Ammon's horn (tissue), 1 donor: ENCODE results near the gene CYP19A1.

Experiments
- DNase-seq: peaks from one replicate; pipeline ENCODE4 v3.0.0-alpha.2; 2016; ENCODE audit warnings: low spot score

Gene CYP19A1

DNA sequence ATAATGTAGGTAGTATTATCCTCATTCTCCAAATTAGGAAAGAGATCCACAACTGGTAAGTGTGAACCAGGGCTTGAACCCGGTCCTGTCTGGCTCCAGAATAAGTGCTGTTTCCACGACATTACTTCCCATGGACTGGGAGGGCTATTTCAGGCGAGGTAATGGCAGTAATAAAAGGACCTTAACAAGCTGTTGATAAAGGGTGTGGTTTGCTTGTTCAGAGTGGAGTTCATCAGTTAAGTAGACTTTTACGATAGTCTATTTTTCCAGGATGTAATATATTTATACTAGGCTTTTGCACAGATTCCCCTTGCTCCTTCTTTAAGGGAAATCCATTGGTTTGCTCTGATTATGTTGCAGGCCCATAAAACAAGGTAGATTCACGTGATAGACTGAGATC, 155.3 kb downstream of the CYP19A1 start:
- DNase-seq = no peak

DNA sequence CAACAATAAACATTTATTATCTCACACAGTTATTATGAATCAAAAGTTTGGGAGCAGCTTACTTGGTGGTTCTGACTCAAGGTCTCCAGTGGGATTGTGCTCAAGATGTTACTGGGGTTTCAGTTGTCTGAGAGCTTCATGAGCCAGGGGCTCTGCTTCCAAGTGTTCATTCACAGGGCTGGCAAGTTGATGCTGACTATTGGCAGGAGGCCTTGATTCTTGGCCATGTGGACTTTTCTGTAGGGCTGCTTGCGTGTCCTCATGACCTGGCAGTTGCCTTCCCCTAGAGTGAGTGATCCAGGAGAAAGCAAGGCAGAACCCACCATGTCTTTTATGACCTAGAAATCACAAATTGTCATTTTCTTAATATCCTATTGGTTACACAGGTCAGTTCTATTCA, 156.5 kb downstream of the CYP19A1 start:
- no peak for DNase-seq

DNA sequence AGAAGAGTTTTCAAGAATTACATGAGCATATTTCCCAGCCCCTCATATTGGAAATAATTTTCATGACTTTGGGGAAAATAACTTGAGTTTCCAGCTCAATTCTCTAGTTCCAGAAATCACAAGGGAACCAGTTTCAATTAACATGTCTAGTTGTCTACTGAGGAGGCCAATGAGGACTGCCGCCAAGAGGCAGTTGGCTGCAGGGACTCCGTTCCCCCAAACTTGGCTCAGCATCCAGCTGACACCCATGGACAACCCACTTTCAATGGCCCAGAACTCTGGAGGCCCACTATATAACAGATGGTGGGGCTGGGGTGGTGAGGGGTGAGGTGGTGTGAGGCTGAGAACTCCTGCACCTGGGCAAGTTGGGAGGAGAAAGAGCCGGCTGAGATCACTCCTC, 157.2 kb downstream of the CYP19A1 start:
- DNase-seq = no peak

GRCh38 chr15:51180534-51180933, 157.9 kb downstream of the CYP19A1 start:
- no peak for DNase-seq

- DNase-seq = no peak
These were observed 158.4 kb downstream of the CYP19A1 start for GRCh38 chr15:51180011-51180410.

- peak; percentile 56 for DNase-seq
These were observed 166.2 kb downstream of the CYP19A1 start for GRCh38 chr15:51172193-51172592.

DNA sequence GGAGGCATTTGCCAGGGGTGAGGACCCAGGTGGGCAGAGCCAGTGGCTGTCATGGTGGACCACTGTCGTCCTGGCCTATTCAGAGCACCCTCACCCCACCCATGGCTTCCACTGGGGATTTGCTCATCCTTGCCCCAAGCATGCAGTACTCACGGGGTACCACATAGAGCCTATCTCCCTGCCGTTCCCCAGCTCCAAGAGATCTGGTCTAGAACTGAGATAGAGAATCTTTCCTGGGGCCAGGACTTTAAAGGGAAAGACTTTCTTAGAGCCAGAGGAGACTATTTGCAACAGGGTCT, 166.8 kb downstream of the CYP19A1 start:
- no peak for DNase-seq

- DNase-seq = no peak
These were observed 167.3 kb downstream of the CYP19A1 start for GRCh38 chr15:51170882-51171633.

DNA sequence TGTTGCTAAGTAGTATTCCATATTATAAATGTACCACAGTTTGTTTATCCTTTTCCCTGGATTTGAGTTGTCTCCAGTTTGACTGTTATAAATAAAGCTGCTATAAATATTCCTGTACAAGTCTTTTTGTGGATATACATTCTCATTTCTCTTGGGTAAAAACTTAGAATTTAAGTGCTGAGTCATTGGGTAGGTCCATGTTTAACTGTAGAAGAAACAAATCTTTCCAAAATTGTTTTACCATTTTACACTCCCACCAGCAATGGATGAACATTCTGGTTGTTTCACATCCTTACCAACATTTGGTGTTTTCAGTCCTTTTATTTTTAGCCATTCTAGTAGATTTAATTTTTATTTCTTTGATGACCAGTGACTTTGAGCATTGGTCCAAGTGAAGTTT, 169.7 kb downstream of the CYP19A1 start:
- no peak for DNase-seq

DNA sequence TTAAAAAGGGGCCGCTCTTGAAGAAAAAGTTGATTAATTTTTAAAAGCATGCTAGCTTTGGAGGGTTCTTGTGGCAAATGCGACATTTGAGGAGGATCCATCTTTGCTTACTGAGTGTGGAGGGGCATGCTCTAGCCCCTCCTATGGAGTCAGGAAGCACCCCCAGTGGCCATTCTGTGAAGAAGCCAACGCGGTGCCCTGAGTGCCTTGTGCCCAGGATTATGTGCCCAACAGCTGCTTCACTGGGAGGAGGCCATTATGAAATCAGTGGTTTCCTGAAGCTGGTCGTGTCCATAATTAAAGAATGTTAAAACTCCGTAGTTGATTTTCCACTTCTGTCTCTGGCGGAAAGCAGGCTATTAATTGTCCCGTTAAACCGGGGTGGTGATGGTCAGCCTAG, 174.6 kb downstream of the CYP19A1 start:
- no peak for DNase-seq

DNA sequence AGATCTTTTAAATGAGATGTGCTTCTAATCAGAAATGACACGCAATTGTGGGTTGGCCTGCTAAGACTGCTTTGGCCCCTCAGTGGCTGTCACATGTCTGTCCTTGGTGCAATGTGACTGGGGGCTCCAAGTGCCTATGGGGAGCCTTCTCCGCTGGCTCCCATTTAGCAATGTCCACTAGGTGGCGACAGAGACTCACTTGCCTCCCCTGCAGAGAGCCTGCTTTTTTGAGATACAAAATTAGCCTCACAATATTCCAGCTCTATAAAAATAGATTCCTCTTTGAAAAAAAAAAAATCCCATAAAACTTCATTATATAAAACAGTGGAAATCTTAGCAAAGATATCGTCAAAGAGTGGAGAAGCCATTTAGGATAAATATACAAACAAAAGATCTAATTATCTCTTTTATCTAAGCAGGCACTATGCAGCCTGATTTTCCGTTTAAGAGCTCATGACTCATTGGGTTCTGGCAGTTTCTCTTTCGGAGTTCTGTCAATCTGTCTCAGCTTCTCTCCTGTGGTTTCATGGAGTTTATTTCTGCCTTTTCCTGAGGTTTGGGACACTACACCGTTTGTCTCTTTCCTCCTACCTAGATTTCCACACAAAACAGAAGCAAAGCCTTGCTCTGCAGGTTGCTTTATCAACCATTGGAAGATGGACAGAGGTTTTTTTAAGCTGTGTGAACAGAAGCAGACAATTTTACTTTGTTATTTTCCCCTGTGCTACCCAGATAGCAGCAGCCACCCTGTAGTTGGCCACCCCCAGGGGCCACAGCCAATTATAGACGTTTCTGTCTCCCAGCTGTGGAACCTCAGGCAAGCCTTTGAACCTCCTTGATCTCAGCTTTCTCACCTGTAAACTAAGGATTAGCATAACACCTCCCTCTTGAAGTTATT, 175.3 kb downstream of the CYP19A1 start:
- DNase-seq = peak; percentile 91

DNA sequence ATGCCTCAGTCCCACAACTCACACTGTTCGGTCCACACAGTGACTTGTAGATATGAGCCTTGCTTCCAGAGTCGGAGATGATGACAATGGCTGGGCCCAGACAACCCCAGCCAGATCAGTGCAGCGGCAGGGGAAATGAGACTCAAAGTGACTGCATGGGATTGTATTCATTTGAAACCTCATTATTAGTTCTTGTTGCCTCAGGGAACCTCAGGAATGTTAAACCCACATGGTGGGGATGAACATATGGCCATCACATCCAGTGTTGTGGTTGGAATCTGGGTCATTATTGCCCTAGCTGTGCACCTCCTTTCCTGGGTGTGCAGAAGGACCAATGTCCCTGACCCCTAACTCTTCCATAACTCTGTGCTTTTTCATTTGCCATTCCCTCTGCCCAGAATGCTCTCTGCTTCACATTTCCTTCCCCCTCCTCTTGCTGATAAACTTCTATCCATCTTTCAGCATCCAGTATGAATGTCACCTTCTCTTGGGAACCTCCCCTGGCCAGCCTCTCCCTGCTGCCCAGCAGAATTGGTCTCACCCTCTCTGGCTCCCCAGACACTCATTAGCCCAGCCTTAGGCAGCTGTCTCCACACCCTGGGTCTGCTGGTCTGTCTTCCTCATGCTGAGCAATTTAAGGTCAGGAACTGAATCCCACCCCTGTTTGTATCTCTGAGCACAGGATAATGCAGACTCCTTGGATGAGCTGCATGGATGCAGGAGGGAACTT, 176.7 kb downstream of the CYP19A1 start:
- no peak for DNase-seq

DNA sequence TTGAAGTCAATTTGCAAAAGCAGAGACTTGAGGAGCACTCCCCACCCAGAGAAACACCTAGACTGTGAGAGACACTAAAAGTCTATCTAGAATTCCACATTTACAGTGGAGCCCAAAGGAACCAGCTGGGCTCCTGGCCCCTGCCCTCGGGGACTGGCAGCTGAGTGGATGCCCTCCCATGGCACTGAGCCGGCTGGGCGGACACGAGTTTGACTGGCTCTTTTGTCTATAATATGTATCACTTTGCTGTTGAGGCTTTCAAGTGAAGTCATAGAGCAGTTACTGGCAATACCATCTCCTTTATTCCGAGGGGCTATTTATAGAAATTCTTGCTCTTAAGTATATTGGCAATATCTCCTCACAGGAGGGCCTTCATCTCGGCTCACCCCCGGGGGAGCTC, 177.9 kb downstream of the CYP19A1 start:
- peak; percentile 85 for DNase-seq
